Astrocyte (in vitro differentiated cells and primary cell): ENCODE data around the gene DDX41.

ENCODE experiments used
- EZH2 ChIP-seq: IDR thresholded peaks from 2 replicates; pipeline ENCODE4 v1.6.1; 2012; ENCODE audit warnings: mild to moderate bottlenecking, low read length, inconsistent platforms; ENCODE audit not compliant: insufficient read depth
- TF ChIP-seq, protein P1 (sequence below): IDR thresholded peaks from 2 replicates; pipeline ENCODE4 v1.5.1; 2011; ENCODE audit warnings: low read depth, mild to moderate bottlenecking, inconsistent platforms, low read length, moderate library complexity; ENCODE audit not compliant: insufficient read depth

DNA sequence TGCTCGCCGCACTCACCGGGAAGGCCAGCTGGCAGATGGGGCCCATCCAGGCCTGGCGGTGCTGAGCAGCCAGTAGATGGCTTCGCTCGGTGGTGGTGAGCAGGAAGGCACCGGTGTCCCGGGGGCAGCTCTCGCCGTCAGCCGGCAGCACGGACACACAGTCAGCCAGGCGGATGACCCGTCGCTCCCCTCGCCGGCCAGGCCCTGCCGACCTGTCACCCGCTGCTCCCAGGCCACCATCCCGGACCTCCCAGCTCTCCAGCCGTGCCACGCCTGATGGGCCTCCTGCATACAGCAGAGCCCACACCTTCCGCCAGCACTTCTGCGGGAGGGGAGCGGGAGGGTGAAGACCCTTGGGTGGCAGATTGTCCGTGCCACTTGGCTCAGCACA, 8.5 kb downstream of the DDX41 start:
- TF ChIP-seq, protein P1, sequence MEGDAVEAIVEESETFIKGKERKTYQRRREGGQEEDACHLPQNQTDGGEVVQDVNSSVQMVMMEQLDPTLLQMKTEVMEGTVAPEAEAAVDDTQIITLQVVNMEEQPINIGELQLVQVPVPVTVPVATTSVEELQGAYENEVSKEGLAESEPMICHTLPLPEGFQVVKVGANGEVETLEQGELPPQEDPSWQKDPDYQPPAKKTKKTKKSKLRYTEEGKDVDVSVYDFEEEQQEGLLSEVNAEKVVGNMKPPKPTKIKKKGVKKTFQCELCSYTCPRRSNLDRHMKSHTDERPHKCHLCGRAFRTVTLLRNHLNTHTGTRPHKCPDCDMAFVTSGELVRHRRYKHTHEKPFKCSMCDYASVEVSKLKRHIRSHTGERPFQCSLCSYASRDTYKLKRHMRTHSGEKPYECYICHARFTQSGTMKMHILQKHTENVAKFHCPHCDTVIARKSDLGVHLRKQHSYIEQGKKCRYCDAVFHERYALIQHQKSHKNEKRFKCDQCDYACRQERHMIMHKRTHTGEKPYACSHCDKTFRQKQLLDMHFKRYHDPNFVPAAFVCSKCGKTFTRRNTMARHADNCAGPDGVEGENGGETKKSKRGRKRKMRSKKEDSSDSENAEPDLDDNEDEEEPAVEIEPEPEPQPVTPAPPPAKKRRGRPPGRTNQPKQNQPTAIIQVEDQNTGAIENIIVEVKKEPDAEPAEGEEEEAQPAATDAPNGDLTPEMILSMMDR = no peak
- no peak for TF ChIP-seq EZH2
